Stimulated activated CD8-positive, alpha-beta memory T cell treated with anti-CD3 and anti-CD28 coated beads, Interleukin-4, amount 100 ng/mL, for 48 hours (primary cell): ENCODE measurements around the gene POFUT1.
A peak's percentile ranks its signal among the peaks of the same experiment; 100 is the strongest.
"Not testable (repeated sequence)": the region's sequence is repeated elsewhere in the genome, so short reads cannot be mapped to it uniquely, and the experiment has no call there.

Experiments used
- DNase-seq: peaks from one replicate; pipeline ENCODE4 v3.0.0-alpha.2; 2020

Gene POFUT1

DNA sequence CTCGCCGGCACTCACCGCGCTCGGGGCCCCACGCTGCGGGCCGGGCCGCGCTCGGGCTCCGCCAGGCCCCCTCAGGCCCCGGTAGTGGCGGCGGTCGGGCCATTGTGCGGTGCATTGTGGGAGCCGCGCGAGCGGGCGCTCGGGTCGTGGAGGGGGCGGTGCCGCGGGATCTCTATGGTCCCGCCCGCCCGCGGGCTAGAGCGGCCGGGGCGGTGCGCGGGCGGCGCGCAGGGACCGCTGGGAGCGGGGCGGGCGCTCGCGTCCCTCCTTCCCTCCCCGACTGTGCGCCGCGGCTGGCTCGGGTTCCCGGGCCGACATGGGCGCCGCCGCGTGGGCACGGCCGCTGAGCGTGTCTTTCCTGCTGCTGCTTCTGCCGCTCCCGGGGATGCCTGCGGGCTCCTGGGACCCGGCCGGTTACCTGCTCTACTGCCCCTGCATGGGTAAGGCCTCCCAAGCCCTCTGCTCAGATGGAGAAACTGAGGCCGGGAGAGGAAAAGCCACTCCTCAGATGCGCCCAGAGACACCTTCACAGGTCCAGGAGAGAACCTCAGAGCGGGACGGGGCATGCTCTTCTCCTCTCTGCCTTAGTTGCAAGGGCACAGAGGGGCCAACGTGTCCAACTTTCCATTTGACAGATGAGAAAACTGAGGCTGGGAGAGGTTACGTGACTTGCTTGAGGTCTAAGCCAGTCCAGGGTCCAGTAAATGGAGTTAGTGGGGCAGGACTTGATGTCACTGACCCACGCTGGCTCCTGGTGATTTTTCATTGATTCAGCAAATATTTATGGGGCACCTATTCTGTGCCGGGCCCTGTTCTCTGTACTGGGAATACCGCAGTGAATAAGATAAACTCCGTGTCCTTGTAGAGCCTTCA, at the start of gene POFUT1, which contains the start of gene PLAGL2:
TSS of gene POFUT1 (plus strand) at position 255 of the 873 bp plus-strand sequence. CDS start at position 317, 62 bp downstream.
TSS of gene PLAGL2 (minus strand) at position 118 of the 873 bp plus-strand sequence. CDS start 5,565 bp downstream, outside the sequence.
- DNase-seq, result peak; percentile 92

DNA sequence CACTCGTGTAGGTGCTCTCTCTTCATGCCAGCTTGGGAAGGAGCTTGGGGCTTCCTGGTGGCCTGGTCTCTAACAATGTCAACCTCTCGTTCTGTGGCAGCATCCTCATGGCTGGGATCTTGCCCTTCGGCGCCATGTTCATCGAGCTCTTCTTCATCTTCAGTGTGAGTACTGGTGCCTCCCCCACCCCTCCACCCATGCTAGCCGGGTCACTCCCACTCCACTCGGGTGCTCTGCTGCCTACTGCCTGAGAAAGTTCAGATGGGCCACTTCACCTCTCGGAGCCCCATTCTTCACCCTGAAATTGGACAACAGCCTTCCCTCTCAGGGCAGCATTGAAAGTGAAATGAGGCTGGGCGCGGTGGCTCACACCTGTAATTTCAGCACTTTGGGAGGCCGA, 49.3 kb upstream of the POFUT1 start:
- DNase-seq, result no peak

DNA sequence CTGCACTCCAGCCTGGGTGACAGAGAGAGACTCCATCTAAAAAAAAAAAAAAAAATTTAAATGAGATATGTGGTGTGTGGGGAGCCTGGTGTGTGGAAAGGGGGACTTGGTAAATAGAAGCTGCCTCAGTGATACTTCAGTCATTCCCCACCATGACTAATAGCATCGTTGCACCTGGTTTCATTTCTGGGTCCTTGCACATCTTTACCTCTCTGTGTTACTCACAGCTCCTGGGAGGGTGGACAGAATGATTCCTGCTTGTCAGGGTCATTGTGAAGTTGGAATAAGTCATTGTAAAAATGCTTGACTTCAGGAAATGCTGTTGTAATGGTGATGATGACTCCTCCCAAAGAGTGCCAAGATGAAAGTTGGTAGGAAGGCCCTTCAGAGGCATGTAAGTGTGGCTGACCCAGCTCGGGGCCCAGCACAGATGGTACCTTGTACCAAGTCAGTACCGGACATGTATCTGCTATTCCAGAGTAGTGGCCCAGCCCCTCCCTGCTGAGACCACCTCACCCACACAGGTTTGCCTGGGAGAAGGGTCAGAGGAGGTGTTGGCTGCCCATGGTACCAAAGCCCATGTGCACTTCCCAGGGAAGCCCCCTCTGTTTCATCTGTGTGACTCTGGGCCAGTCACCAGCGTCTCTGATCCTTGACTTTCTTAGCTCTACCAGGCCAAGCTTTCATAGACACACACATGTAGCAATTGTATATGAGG, 48.6 kb upstream of the POFUT1 start:
- peak; percentile 31 for DNase-seq

DNA sequence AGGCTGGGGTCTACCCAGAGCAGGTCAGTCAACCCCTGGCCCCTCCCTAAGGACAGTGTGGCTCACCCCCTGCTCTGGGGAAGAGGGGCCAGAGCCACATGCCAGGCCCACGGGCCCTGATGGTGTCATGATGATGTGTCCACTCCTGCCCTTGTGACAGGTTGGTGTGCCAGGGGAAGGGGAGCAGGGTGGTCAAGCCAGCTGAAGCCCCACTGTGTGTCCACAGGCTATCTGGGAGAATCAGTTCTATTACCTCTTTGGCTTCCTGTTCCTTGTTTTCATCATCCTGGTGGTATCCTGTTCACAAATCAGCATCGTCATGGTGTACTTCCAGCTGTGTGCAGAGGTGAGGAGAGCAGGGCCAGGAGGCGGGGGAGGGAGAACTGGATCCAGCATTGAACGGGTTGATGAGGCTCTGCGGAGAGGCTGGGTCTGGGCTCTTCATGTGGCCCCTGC, 47.9 kb upstream of the POFUT1 start:
- DNase-seq, result no peak

DNA sequence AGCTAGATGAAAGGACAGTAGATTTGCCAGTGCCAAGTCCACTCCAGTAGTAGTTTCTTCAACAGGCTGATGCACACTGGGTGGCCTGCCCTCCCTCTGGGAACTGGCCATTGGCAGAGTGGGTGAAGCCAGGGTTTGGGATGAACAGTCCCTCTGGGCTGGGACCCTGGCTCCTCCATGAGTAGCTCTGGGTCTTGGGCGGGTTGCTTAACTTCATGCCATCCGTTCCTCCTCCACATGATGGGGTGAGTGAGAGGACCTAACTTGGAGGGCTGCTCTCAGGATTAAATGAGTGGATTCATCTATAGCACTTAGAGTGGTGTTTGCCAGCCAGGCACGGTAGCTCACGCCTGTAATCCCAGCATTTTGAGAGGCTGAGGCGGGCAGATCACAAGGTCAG, 47.3 kb upstream of the POFUT1 start:
- no peak for DNase-seq

DNA sequence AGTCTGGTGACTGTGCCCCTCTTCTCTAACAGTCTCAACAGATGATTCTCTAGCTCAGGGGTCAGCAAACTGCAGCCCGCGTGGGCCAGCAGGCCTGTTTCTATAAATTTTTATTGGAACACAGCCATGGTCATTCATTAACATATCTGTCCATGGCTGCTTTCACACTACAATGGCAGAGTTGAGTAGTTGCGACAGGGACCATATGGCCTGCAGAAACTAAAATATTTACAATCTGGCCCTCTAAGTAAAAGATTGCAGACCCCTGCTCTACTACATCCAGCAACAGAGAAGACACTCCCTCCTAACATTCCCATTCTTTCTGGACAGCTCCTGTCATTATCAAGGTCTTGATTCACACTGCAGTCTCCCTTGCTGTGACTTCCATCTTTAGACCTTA, 45.3 kb upstream of the POFUT1 start:
- DNase-seq, result no peak

DNA sequence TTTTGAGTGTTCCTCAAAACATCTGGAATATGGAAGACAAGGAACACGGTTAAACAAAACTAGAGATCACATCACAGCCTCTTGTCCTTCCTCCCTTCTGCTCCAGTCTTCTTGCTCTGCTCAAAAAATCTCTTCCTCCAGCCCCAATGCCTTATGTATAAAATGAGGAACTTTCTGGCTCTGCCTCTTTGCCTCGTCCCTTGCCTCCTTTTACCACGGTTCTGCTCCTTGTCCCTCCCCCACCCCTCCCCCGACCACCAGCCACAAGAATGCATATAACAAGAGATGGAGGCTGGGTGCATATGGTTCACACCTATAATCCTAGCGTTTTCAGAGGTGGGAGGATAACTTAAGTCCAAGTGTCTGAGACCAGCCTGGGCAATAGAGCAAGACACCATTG, 43.7 kb upstream of the POFUT1 start:
- no peak for DNase-seq

DNA sequence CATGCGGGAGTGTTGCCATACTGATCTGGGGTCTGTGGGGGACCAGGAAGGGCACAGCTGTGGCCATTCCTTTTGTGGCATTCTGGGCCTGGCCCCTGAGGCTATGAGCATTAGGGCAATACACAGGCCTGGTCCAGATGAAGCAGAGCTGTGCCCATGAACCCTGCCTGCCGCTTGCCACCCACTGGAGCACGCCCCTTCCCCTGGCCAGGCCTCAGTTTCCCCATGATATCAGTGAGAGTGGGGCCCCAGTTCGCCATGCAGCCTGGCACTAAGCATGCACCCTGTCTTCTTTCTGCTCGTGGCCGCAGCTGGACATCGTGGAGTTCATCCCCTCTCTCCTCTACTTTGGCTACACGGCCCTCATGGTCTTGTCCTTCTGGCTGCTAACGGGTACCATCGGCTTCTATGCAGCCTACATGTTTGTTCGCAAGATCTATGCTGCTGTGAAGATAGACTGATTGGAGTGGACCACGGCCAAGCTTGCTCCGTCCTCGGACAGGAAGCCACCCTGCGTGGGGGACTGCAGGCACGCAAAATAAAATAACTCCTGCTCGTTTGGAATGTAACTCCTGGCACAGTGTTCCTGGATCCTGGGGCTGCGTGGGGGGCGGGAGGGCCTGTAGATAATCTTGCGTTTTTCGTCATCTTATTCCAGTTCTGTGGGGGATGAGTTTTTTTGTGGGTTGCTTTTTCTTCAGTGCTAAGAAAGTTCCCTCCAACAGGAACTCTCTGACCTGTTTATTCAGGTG, 42.5 kb upstream of the POFUT1 start:
- no peak for DNase-seq

DNA sequence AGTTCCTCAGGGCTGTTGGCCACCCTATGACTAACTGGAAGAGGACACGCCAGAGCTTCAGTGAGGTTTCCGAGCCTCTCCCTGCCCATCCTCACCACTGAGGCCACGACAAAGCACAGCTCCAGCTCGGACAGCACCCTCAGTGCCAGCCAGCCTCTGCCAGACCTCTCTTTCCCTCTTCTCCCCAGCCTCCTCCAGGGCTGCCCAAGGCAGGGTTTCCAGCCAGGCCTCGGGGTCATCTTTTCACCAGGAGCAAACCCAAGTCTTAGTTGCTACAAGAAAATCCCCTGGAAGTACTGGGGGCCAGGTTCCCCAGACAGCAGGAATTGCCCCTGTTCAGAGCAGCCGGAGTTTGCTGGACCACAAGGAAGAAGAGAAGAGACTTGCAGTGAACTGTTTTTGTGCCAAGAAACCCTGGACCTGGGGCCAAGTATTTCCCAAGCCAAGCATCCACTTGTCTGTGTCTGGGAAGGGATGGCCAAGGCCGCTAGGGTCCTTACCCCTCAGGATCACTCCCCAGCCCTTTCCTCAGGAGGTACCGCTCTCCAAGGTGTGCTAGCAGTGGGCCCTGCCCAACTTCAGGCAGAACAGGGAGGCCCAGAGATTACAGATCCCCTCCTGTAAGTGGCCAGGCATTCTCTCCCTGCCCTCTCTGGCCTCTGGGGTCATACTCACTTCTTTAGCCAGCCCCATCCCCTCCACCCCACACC, 41.7 kb upstream of the POFUT1 start:
- no peak for DNase-seq

DNA sequence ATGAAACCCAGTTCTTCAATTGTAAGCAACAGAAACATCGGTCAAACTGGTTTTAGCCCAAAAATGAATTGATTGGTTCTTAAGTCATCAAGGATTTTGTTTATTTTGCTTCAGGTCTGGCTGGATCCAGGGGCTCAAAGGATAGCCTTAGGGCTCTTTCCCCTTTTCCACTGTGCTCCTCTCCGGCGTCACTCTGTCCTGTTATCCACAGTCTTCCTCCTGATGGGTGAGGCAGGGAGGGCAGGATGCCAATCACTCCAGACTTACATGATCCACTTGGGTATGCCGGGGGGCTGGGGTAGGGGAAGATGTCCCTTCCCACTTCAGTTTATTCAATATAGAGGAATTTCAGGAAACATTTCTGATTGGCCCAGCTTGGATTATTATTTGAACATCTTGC, 40.1 kb upstream of the POFUT1 start:
- DNase-seq, result no peak

DNA sequence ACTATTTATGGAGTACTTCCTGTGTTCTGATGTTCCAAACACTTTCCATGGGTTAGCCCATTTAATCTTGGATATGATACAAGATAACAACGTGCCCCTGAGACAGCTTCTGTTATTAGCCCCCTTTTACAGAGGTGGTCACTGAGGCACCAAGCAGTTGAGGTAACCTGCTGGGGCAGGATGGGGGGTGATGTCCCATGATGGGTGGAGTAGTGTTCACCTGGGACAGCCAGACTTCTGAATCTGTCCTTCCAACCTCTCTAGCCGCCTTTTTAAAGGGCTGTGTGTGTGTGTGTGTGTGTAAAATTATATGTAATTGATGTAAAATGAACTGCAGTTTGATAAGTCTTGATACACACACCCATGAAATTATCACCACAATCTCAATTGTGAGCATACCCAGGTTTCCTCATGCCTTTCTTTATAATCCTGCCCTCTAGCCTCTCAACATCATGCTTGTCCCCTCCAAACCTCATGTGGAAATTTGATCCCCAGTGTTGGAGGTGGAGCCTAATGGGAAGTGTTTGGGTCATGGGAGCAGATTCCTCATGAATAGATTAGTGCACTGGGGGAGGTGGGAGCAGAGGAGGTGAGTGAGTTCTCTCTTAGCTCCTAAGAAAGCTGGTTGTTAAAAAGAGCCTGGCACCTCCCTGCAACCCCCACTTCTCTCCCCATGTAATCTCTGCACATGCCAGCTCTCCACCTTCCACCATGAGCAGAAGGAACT, 39.3 kb upstream of the POFUT1 start:
- no peak for DNase-seq

DNA sequence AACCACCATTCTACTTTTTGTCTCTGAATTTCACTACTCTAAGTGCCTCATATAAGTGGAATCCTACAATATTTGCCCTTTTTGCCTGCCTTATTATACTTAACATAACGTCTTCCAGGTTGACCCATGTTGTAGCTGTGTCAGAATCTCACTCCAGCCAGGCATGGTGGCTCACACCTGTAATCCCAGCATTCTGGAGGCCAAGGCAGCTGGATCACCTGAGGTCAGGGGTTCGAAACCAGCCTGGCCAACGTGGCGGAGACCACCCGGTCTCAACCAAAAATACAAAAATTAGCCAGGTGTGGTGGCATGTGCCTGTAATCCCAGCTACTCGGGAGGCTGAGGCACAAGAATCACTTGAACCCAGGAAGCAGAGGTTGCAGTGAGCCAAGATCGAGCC, 30.0 kb upstream of the POFUT1 start:
- not testable (repeated sequence) for DNase-seq

DNA sequence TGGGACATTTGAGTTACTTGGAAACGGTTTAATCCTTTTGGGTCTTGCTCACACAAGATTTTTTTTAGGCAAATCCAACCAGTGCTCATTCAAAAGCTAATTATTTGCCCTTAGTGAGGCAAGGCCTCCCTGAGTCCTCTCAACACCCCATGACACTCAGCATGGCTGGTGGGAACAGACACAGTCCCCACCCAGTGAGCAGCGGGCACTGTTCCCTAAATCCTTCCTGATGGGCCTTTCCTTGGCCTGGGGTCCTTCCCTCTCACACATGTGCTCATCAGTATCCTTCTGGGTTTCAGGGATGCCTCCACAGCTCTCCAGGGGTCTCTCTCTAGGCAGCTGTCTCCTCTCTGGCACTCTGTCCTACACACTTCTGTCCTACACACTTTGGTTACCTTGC, 28.2 kb upstream of the POFUT1 start:
- no peak for DNase-seq

DNA sequence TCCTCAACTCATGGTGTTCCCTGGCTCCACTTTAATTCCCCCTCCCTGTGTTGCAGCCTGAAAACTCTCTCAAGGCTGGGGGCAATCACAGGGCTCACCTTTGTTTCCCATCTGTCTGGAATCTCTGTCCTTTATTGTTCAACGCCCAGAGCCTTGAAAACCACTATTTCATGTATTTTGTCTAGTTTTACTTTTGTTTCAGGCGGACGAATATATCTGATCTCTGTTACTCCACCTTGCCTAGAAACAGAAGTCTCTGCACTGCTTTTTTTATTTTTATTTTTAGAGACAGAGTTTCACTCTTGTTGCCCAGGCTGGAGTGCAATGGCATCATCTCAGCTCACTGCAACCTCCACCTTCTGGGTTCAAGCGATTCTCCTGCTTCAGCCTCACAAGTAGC, 27.7 kb upstream of the POFUT1 start:
- DNase-seq, result no peak

DNA sequence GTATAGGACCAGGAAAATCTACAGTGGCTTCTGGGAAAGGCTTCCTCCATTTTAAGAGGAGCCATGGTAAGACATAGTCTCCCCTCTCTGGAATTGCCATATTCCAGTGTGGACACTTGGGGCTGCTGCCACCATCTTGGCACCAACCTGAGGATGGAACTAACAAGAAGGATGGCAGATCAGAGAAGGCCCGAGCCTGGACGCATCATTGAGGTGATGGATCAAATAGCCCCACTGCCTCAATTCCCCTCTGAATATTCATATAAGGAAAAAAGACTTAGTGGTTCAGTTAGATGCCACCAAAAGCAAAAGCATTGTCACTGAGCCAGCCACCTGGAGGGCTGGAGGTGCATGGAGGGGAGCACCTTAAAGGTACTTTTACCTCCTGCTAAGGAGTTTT, 26.1 kb upstream of the POFUT1 start:
- no peak for DNase-seq

DNA sequence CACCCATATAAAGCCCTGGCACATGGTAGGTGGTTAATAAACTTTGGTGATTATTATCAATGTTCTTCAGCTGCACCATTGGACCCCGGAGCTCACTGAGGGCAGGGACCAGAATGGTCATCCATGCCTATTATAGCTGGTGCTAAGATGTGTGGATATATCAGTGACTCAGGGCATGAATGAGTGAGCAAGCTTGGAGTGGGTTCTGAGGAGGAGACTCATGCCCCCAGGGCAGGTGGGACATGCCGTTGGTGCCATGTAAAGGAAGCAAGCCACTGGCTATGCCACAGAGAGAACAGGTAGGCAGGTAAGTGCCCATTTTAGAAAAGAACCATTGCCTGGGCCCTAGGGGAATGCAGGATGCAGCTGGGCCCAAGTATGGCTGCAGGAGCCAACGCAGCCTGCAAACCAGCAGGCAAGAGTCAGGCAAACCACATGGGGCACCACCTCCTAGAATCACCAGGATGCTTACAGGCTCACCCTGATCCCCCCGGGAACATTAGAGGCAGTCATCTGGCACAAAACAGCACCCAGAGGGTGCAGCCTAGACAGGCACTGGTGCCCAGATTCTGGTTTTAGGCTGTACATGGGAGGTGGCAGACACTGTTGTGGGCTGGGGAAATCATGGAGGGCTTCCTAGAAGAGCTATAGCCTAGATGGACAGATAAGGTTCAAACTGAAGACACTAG, 23.6 kb upstream of the POFUT1 start:
- DNase-seq, result no peak

DNA sequence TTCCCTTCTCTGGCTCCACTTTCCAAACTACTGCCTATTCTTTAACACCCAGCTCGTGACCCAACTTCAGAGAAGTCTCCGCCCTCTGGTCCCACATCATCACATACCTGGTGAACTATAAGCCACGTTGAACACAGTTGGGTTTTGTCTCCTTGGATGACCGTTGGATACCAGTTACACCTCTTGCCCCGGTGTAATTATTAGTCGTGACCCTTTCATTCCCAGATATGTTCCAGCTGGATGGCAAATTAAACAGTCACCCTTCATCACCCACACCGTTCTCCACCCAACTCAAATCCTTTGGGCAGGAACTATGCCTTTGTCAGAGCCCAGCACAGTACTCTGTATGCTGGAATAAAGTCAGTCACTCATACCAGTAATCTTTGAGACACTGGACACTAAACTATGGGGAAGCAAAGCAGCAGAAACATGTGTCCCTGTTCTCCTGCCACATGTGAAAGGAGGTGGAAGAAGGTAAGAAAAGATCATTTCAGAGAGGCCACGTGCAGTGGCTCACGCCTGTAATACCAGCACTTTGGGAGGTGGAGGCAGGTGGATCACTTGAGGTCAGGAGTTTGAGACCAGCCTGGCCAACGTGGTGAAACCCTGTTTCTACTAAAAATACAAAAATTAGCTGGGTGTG, 22.6 kb upstream of the POFUT1 start:
- DNase-seq, result no peak

DNA sequence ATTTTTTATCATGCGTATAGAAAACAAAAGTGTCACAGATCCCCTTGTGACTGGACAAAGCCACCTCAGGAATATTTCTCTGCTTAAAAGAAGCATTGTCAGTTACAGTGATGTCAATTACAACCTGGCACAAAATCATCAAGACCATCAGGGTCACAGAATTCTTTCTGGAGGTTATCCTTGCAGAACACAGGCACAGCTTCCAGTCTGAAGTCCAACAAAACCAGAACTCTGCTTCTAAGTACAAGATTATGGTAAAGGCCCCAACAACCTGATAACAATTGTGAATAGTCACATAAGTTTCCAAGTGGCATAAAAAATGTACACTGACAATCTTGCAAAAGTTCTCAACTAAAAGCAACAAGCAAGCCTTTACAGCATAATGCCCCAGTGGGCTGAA, 21.2 kb upstream of the POFUT1 start:
- no peak for DNase-seq

DNA sequence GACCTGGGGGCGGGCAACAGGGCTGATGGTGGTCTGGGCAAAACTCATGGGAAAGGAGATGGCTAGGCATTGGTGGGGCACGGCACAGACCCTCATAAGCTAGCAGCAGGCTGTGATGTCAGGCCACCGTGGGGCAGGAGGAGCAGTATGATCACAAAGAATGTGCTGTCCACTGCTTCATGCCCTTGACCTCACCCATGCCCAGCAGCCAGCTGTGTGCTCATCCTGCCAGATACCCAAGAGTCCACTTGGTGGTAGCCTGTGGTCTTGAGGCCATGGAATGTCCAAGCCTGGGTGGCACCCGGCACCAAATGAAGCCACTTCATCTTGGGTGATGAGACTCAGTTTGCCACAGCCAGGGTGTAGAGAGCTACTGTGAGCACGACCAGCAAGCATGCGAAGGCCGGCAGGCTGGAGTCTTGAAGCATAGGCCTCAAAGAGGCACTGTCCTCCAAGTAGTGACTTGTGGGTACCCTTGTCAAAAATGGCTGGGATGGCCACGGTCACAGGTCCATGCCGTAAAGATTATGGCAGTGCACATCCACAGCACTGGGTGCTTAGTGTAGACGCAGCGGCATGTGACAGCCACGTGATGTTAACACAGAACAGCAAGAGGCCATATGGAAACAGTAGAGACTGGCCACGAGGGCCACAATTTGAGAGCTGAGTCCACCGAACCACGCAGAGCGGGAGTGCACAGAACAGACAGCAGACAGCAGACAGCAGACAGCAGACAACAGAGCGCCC, 19.1 kb upstream of the POFUT1 start:
- DNase-seq, result no peak

DNA sequence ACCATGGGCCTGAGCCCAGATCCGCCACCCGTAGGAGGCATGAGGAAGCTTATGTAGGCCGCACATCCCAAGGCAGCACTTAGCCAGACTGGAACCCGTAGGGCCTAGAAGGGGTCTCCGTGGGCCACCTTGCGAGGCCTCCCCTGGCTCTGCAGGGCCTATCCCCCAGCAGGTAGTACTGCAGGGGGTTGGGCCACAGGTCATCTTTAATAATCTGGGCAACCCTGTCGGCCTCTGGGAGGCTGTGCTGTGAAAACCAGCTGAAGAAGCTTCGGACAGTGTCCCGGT, 18.6 kb upstream of the POFUT1 start:
- DNase-seq, result no peak
